Measurements from ENCODE around the gene ALG9.
"Not testable (repeated sequence)": the region's sequence is repeated elsewhere in the genome, so short reads cannot be mapped to it uniquely, and the experiment has no call there.

ALG9 gene

GRCh38 chr11:111886844-111887243, 15.5 kb upstream of the ALG9 start:
- TF ChIP-seq EZH2phosphoT487 (IDR thresholded peaks at IDR 0.05; ENCODE audit: borderline replicate concordance) (no peak), CTCF (conservative IDR thresholded peaks at IDR 0.05; ENCODE audit: low read length) (no peak)
- H3F3A ChIP-seq (ENCODE audit: low read depth): no peaks in the 10 kb centered on the region
- no peak overlapping the region for H3K9ac ChIP-seq (ENCODE audit: low read depth, low read length, poor library complexity, severe bottlenecking)
- H3K9me2 ChIP-seq (replicated peaks; ENCODE audit: low read depth, low read length): no peaks in the 10 kb centered on the region
- no peaks in the 10 kb centered on the region for H3K9me3 ChIP-seq (ENCODE audit: insufficient read depth, low read depth, low read length)
- H4K20me1 ChIP-seq (ENCODE audit: insufficient read depth, low read length, poor library complexity, severe bottlenecking): no peaks in the 10 kb centered on the region
- H3K79me2 ChIP-seq (ENCODE audit: insufficient read depth, low read length): no peaks in the 10 kb centered on the region
- no peak overlapping the region for H3K4me2 ChIP-seq (ENCODE audit: low read depth, low read length, poor library complexity, severe bottlenecking)
- no peaks in the 10 kb centered on the region for H3K27me3 ChIP-seq (ENCODE audit: insufficient read depth, low read length, poor library complexity, severe bottlenecking)
- no peak overlapping the region for H2AFZ ChIP-seq (ENCODE audit: low read length)
- H3K4me3 ChIP-seq (ENCODE audit: low read length, poor library complexity, severe bottlenecking): no peak overlapping the region
- no peaks in the 10 kb centered on the region for H3K4me1 ChIP-seq (ENCODE audit: insufficient read depth, low read length, poor library complexity, severe bottlenecking)
- no peaks in the 10 kb centered on the region for H3K36me3 ChIP-seq (ENCODE audit: insufficient read depth, low read length)

GRCh38 chr11:111886032-111886431, 14.7 kb upstream of the ALG9 start:
- TF ChIP-seq EZH2phosphoT487 (IDR thresholded peaks at IDR 0.05; ENCODE audit: borderline replicate concordance) (no peak), CTCF (conservative IDR thresholded peaks at IDR 0.05; ENCODE audit: low read length) (no peak)
- no peak overlapping the region for H3K4me2 ChIP-seq (ENCODE audit: low read depth, low read length, poor library complexity, severe bottlenecking)
- H3K9me2 ChIP-seq (replicated peaks; ENCODE audit: low read depth, low read length): no peaks in the 10 kb centered on the region
- H4K20me1 ChIP-seq (ENCODE audit: insufficient read depth, low read length, poor library complexity, severe bottlenecking): no peaks in the 10 kb centered on the region
- H3K36me3 ChIP-seq (ENCODE audit: insufficient read depth, low read length): no peaks in the 10 kb centered on the region
- H3K4me3 ChIP-seq (ENCODE audit: low read length, poor library complexity, severe bottlenecking): no peak overlapping the region
- no peaks in the 10 kb centered on the region for H3F3A ChIP-seq (ENCODE audit: low read depth)
- H3K79me2 ChIP-seq (ENCODE audit: insufficient read depth, low read length): no peaks in the 10 kb centered on the region
- no peak overlapping the region for H2AFZ ChIP-seq (ENCODE audit: low read length)
- H3K9ac ChIP-seq (ENCODE audit: low read depth, low read length, poor library complexity, severe bottlenecking): no peak overlapping the region
- H3K27me3 ChIP-seq (ENCODE audit: insufficient read depth, low read length, poor library complexity, severe bottlenecking): no peaks in the 10 kb centered on the region
- H3K4me1 ChIP-seq (ENCODE audit: insufficient read depth, low read length, poor library complexity, severe bottlenecking): no peaks in the 10 kb centered on the region
- no peaks in the 10 kb centered on the region for H3K9me3 ChIP-seq (ENCODE audit: insufficient read depth, low read depth, low read length)

GRCh38 chr11:111885053-111885452, 13.7 kb upstream of the ALG9 start:
- H2AFZ ChIP-seq (ENCODE audit: low read length); H3K9me3 ChIP-seq (ENCODE audit: insufficient read depth, low read depth, low read length): not testable (repeated sequence)

GRCh38 chr11:111882202-111882601, 10.8 kb upstream of the ALG9 start:
- Histone ChIP-seq H3K4me3 (ENCODE audit: low read length, poor library complexity, severe bottlenecking) (no peak overlapping the region), H3K4me2 (ENCODE audit: low read depth, low read length, poor library complexity, severe bottlenecking) (no peak overlapping the region), H2AFZ (ENCODE audit: low read length) (no peak overlapping the region), H3K9me2 (replicated peaks; ENCODE audit: low read depth, low read length) (no peaks in the 10 kb centered on the region), H3K9me3 (ENCODE audit: insufficient read depth, low read depth, low read length) (no peaks in the 10 kb centered on the region), H3F3A (ENCODE audit: low read depth) (no peaks in the 10 kb centered on the region), H3K36me3 (ENCODE audit: insufficient read depth, low read length) (no peaks in the 10 kb centered on the region), H3K9ac (ENCODE audit: low read depth, low read length, poor library complexity, severe bottlenecking) (no peak overlapping the region), H3K4me1 (ENCODE audit: insufficient read depth, low read length, poor library complexity, severe bottlenecking) (no peaks in the 10 kb centered on the region), H4K20me1 (ENCODE audit: insufficient read depth, low read length, poor library complexity, severe bottlenecking) (no peaks in the 10 kb centered on the region), H3K27me3 (ENCODE audit: insufficient read depth, low read length, poor library complexity, severe bottlenecking) (no peaks in the 10 kb centered on the region), H3K79me2 (ENCODE audit: insufficient read depth, low read length) (no peaks in the 10 kb centered on the region)
- TF ChIP-seq EZH2phosphoT487 (IDR thresholded peaks at IDR 0.05; ENCODE audit: borderline replicate concordance) (no peak), CTCF (conservative IDR thresholded peaks at IDR 0.05; ENCODE audit: low read length) (no peak)

More at GRCh38 chr11:111885053-111885452, 13.7 kb upstream of the ALG9 start:
- not testable (repeated sequence) for H3K4me3 ChIP-seq (ENCODE audit: low read length, poor library complexity, severe bottlenecking); H3K9ac ChIP-seq (ENCODE audit: low read depth, low read length, poor library complexity, severe bottlenecking); H3K36me3 ChIP-seq (ENCODE audit: insufficient read depth, low read length); H3K4me2 ChIP-seq (ENCODE audit: low read depth, low read length, poor library complexity, severe bottlenecking); H3K27me3 ChIP-seq (ENCODE audit: insufficient read depth, low read length, poor library complexity, severe bottlenecking); H3K4me1 ChIP-seq (ENCODE audit: insufficient read depth, low read length, poor library complexity, severe bottlenecking); H3F3A ChIP-seq (ENCODE audit: low read depth); H3K9me2 ChIP-seq (replicated peaks; ENCODE audit: low read depth, low read length); H4K20me1 ChIP-seq (ENCODE audit: insufficient read depth, low read length, poor library complexity, severe bottlenecking); H3K79me2 ChIP-seq (ENCODE audit: insufficient read depth, low read length)
